Measurements from ENCODE around the gene BEX3. TPM values are rescaled to one million over a fixed set of nuclear protein-coding genes. Genes with fewer than 3 reads are reported as not detected.

Gene BEX3
- total RNA-seq, 1 experiment from 2014 or later = 367 TPM

GRCh38 chrX:103386332-103386731 lies 10.0 kb downstream of the BEX3 start:
- H3K4me3 Mint-ChIP-seq (ENCODE audit: unreplicated experiment) = no peak overlapping the region
- H3K4me1 Mint-ChIP-seq (ENCODE audit: low read depth, unreplicated experiment) = peaks cover 12% of the 10 kb centered on the region
- Histone ChIP-seq H3K36me3 (ENCODE audit: control insufficient read depth, insufficient read depth, low read length) (no peaks in the 10 kb centered on the region), H3K4me3 (ENCODE audit: low read depth, low read length) (no peak overlapping the region), H3K4me1 (peaks cover 4% of the 10 kb centered on the region; the same call in 1 of the 2 replicates), H3K9me3 (no peaks in the 10 kb centered on the region), H3K27me3 (replicated peaks; ENCODE audit: control insufficient read depth, insufficient read depth, low read length) (no peaks in the 10 kb centered on the region)
- no peaks in the 10 kb centered on the region for H3K9me3 Mint-ChIP-seq (ENCODE audit: unreplicated experiment)
- H3K27me3 Mint-ChIP-seq (ENCODE audit: insufficient read depth, unreplicated experiment) = no peaks in the 10 kb centered on the region
- no peak for DNase-seq
- CTCF ChIA-PET = no interaction called here
- H3K36me3 Mint-ChIP-seq (ENCODE audit: insufficient read depth, unreplicated experiment) = peaks cover 7% of the 10 kb centered on the region
- BruUV-seq (replicated peaks) = no TSS peak
- intact Hi-C loops (cut with micrococcal nuclease; ENCODE audit: unreplicated experiment) = no loop called here
- POLR2A ChIA-PET = no interaction called here
- no peak for TF ChIP-seq CTCF (IDR thresholded peaks at IDR 0.05; ENCODE audit: insufficient read depth in 1 of 2, low read depth in 1 of 2, low read length in 1 of 2, severe bottlenecking in 1 of 2, unreplicated experiment in 1 of 2)
- H3K27ac Mint-ChIP-seq (ENCODE audit: unreplicated experiment) = no peak overlapping the region

GRCh38 chrX:103393487-103393886 lies 17.1 kb downstream of the BEX3 start:
- ChIA-PET POLR2A (no interaction called here), CTCF (no interaction called here)
- Mint-ChIP-seq H3K9me3 (ENCODE audit: unreplicated experiment) (no peaks in the 10 kb centered on the region), H3K4me1 (ENCODE audit: low read depth, unreplicated experiment) (peaks cover 6% of the 10 kb centered on the region), H3K27me3 (ENCODE audit: insufficient read depth, unreplicated experiment) (no peaks in the 10 kb centered on the region), H3K27ac (ENCODE audit: unreplicated experiment) (no peak overlapping the region), H3K36me3 (ENCODE audit: insufficient read depth, unreplicated experiment) (peaks cover 7% of the 10 kb centered on the region), H3K4me3 (ENCODE audit: unreplicated experiment) (no peak overlapping the region)
- Histone ChIP-seq H3K4me1 (no peaks in the 10 kb centered on the region), H3K9me3 (no peaks in the 10 kb centered on the region), H3K36me3 (ENCODE audit: control insufficient read depth, insufficient read depth, low read length) (no peaks in the 10 kb centered on the region), H3K4me3 (ENCODE audit: low read depth, low read length) (no peak overlapping the region), H3K27me3 (replicated peaks; ENCODE audit: control insufficient read depth, insufficient read depth, low read length) (no peaks in the 10 kb centered on the region)
- BruUV-seq (replicated peaks) = no TSS peak
- no peak for TF ChIP-seq CTCF (IDR thresholded peaks at IDR 0.05; ENCODE audit: insufficient read depth in 1 of 2, low read depth in 1 of 2, low read length in 1 of 2, severe bottlenecking in 1 of 2, unreplicated experiment in 1 of 2)
- intact Hi-C loops (cut with micrococcal nuclease; ENCODE audit: unreplicated experiment) = no loop called here
- DNase-seq = no peak

GRCh38 chrX:103396186-103396585 lies 19.8 kb downstream of the BEX3 start:
- H3K9me3 Mint-ChIP-seq (ENCODE audit: unreplicated experiment) = no peaks in the 10 kb centered on the region

More at GRCh38 chrX:103396186-103396585, 19.8 kb downstream of the BEX3 start:
- CTCF ChIA-PET = no interaction called here
- no peaks in the 10 kb centered on the region for H3K36me3 ChIP-seq (ENCODE audit: control insufficient read depth, insufficient read depth, low read length)
- no TSS peak for BruUV-seq (replicated peaks)
- no peak overlapping the region for H3K27ac Mint-ChIP-seq (ENCODE audit: unreplicated experiment)
- DNase-seq = no peak
- no peaks in the 10 kb centered on the region for H3K27me3 Mint-ChIP-seq (ENCODE audit: insufficient read depth, unreplicated experiment)
- POLR2A ChIA-PET = no interaction called here
- intact Hi-C loops (cut with micrococcal nuclease; ENCODE audit: unreplicated experiment) = no loop called here
- no peaks in the 10 kb centered on the region for H3K27me3 ChIP-seq (replicated peaks; ENCODE audit: control insufficient read depth, insufficient read depth, low read length)
- H3K4me3 Mint-ChIP-seq (ENCODE audit: unreplicated experiment) = no peak overlapping the region
- no peaks in the 10 kb centered on the region for H3K4me1 ChIP-seq
- H3K4me1 Mint-ChIP-seq (ENCODE audit: low read depth, unreplicated experiment) = no peaks in the 10 kb centered on the region
- no peak for TF ChIP-seq CTCF (IDR thresholded peaks at IDR 0.05; ENCODE audit: insufficient read depth in 1 of 2, low read depth in 1 of 2, low read length in 1 of 2, severe bottlenecking in 1 of 2, unreplicated experiment in 1 of 2)
- H3K4me3 ChIP-seq (ENCODE audit: low read depth, low read length) = no peak overlapping the region
- no peaks in the 10 kb centered on the region for H3K9me3 ChIP-seq
- no peaks in the 10 kb centered on the region for H3K36me3 Mint-ChIP-seq (ENCODE audit: insufficient read depth, unreplicated experiment)
